22Rv1 (cell line): ENCODE data around the gene ITGB7.

Source experiments
- CTCF ChIP-seq: fragments of 450-650 bp; IDR thresholded peaks from 2 replicates; pipeline ENCODE4 v1.5.1; 2017; ENCODE audit warnings: mild to moderate bottlenecking
- ZFX ChIP-seq: fragments of 450-650 bp; IDR thresholded peaks from 2 replicates; pipeline ENCODE4 v1.6.1; 2017; ENCODE audit warnings: antibody characterized with exemption, borderline replicate concordance

GRCh38 chr12:53180931-53181645 is 26.0 kb downstream of the ITGB7 start:
- no peak for TF ChIP-seq CTCF
- no peak for TF ChIP-seq ZFX
